ENCODE results near the gene GMEB2.

The GMEB2 gene

DNA sequence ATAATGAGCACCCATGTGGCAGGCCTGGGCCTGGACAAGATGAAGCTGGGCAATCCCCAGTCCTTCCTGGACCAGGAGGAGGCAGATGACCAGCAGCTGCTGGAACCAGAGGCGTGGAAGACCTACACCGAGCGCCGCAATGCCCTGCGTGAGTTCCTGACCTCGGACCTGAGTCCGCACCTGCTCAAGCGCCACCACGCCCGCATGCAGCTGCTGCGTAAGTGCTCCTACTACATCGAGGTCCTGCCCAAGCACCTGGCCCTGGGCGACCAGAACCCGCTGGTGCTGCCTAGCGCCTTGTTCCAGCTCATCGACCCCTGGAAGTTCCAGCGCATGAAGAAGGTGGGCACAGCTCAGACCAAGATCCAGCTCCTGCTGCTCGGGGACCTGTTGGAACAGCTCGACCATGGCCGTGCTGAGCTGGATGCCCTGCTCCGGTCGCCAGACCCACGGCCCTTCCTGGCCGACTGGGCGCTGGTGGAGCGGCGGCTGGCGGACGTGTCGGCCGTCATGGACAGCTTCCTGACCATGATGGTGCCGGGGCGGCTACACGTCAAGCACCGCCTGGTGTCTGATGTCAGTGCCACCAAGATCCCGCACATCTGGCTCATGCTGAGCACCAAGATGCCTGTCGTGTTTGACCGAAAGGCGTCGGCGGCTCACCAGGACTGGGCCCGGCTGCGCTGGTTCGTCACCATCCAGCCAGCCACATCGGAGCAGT, 71.1 kb downstream of the GMEB2 start:
- DNase-seq: no peak

DNA sequence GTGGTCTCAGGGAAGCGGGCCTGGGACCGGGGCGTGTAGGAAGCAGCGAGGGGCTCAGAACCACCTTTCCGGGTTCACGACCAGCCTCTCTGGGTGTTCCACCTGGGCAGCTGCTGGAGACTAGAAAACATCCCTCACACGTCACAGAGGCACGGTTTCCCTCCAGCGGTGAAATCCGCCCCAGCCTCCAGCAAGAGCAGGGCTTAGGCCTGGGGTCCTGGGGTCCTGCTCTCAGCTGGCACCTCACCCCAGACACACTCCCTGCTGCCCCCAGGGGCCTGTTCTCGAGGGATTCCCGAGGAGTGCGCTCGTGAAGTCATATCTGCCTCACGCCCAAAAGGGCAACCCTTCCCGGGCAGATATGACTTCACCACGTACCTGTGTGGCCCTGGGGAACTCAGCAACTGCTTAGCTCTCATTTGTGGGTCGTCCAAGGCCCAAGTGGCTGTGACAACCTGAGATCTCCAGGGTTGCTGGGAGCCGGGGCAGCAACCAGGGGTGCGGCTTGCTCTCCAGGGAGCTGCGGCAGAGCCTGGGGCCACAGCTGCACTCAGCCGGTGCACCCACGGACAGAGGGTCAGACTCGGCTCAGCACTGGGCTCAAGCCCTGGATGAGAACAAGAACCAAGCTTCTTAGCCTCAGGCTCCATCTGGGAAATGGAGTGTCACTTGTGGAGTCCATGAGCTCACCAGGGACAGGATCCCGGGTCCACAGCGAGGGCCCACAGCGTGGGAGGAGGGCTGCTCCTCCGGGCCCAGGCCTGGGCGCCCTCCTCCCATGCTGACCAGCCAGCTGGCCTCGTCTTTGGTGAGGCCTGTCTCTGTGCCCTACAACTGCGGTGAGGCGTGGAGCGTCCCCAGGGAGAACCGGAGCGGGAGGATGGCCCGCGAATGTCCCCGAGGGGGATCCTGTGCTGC, 72.3 kb downstream of the GMEB2 start:
- no peak for DNase-seq

DNA sequence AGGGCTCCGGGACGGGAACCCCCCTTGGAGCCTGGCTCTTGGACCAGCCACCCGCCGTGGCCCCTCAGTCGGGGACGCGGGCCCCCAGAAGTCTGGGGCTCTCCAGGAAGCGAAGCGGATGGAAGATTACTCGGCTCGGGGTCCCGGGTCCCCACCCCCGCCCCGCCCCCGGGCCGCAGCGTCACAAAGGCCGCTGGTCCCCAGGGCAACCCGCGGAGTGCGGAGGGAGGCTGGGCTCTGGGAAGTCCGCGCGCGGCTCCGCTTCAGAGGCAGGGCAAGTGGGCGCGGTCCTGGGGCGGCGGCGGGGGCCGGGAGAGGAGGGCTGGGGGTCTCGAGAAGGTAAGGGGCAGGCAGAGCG, 73.0 kb downstream of the GMEB2 start, which contains the start of gene FNDC11:
Gene FNDC11, plus strand, starts transcription at position 227 of the 358 bp plus-strand sequence. CDS start 1,505 bp downstream, outside the sequence.
- DNase-seq: peak; percentile 11 to 55

GRCh38 chr20:63553251-63553932, 73.5 kb downstream of the GMEB2 start:
- DNase-seq: peak; percentile 80 to 81

DNA sequence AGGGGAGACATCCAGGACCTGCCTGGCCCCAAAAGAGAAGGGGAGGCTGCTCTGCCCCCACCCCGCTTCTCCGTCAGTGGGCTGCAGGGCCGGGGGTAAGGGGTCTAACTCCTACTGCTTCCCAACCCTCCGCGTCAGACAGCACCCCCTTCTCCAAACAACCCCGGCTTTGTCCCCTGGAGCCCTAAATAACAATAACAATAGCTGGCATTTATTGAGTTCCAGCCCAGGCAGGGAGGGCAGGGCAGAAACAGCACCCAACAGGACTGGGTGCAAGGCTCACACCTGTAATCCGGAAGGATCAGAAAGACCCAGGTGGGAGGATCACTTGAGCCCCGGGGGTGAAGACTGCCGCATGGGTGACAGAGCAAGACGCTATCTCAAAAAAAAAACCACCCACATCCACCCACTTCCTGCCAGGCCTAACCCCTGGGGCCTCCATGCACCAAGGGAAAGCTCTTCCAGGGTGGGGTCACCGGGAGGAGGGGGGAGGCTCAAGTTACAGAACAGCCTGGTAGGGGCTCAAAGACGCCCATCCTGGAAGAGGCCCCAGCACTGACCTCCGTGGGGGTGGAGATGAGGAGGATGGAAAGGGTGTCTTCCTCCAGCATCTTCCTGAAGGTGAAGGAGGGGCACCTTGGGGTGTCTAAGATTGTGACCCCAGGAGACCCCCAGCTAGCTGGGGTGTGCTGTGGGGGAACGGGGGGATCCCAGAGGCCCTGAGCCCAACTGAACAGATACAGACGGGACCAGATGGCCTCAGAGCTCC, 74.2 kb downstream of the GMEB2 start:
- peak in 1 of 2 donors; percentile 25 for DNase-seq

DNA sequence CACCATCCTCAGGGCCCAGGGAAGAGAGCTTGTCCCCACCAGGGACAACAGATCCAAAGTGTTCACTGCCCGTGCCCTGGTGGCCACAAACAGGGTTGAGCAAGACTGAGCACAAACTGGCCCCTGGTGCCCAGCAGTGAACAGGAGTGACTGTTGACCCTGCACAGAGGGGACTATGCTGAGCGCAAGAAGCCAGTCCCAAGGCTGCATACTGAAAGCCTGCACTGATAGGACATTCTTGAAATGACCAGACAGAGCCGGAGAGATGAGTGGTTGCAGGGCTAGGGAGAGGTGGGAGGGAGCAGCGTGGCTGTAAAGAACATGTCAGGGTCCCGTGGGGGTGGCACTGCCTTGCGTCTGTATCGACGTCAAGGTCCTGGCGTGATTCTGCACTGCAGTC, 75.8 kb downstream of the GMEB2 start:
- DNase-seq: no peak

GRCh38 chr20:63549679-63550282, 77.1 kb downstream of the GMEB2 start:
- DNase-seq: no peak

DNA sequence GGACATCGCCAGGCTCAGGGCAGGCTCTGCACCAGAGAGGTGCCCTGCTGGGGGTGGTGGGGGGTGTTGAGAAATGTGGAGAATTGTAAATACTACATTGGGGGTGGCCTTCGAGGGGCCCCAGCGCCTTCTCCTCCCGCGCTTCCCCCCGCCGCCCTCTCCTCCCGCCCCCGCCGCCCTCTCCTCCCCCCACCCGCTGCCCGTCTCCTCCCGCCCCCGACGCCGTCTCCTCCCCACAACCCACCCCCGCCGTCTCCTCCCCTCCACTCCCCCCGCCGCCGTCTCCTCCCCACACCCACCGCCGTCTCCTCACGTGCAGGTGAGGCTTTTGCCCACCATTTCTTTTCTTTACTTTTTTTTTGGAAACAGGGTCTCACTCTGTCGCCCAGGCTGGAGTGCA, 77.9 kb downstream of the GMEB2 start:
- no peak for DNase-seq

GRCh38 chr20:63548542-63548941, 78.4 kb downstream of the GMEB2 start:
- no peak for DNase-seq

DNA sequence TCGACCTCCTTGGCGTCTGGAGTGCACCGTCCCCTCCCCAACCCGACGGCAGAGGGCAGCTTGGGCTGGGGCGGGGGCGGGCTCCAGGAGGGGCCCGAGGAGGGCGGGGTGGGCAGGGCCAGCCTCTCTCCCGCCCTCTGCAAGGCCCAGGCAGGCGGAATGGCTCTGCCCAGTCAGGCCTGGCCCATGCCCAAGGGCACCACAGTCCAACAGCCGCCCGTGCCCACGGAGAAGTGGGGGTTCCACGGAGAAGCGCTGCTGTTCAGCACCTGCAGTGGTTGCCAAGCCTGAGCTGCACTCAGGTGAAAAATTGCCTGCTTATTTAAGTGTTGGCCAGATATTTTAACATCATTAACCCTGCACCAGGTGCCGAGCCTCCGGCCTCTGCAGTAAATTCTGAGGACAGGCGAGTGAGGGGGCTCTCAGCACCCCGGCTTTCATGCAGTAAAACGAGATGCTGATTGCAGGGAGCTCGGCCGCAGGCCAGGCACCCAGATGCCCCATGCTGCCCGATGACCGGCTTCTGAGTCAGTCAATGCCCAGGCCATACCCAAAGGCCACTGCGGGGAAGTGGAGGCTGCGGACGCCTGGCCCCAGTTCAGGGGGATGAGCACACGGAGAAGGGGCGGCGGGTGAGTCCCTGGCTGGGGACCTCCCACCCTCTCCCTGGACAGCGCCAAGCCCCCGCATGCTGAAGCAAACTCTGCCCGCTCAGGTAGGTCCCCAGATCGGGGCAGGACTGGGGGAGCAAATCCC, 79.0 kb downstream of the GMEB2 start, which contains the start of gene SRMS:
Gene SRMS, minus strand, starts transcription at position 25 of the 756 bp plus-strand sequence. CDS start 286 bp downstream, outside the sequence.
- DNase-seq: no peak

DNA sequence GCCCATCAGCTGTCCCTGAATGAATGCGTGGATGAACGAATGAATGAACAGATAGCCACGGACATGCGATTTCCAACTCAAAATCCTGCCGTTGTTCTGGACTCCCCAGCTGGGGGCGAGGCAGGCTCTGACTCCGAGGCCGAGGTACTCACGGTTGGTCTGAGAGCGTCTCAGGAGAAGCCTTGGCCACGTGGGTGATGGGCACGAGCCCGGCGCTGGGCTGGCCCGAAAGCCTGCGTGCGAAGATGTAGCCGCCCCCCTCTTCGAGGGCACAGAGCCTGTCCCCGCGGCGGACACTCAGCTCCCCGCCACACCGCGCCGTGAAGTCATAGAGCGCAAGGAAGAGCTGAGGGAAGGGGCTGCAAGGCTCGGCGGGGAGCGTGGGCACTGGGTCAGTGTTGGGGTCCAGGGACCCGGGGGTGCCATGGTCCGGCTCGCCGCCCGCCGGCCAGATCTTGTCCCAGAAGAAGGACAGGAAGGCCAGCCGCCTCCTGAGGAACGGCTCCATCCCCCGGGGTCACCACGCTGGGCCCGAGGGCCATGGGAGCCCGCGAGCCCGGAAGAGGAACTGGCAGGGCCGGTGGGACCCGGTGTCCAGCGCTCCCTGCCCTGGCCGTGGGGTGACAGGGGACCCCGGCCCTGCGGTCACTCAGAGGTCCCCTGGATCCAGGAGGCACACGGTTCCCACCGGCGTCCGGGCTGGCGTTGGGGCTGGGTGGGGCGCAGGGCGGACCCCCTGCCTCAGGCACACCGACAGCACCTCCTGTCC, 79.8 kb downstream of the GMEB2 start:
- no peak for DNase-seq

DNA sequence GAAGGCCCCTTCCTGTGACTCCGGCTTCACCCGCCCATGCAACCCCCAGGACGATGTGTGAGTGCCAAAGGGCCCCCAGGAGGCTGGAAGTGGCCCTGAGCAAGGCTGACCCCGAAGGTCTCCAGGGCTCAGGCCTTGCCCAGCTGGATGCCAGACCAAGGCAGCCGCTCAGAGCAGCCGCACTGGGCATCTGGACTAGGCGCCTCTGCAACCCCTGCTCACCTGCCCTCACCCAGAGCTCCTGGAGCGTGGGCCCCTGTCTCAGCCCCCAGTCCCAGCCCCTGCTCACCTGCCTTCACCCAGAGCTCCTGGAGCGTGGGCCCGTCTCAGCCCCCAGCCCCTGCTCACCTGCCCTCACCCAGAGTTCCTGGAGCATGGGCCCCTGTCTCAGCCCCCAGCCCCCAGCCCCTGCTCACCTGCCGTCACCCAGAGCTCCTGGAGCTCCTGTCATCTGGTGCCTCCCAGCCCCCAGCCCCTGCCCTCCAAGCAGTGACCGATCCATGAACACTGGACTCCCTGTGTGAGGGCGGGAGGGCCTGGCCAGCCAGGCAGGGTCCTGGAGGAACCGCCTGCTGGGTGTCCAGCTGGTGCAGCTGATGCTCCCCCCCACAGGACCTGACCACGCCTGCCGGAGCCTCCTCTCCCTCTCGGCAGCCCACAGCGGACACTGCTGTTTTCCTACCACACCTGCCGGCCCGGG, 80.5 kb downstream of the GMEB2 start:
- no peak for DNase-seq

DNA sequence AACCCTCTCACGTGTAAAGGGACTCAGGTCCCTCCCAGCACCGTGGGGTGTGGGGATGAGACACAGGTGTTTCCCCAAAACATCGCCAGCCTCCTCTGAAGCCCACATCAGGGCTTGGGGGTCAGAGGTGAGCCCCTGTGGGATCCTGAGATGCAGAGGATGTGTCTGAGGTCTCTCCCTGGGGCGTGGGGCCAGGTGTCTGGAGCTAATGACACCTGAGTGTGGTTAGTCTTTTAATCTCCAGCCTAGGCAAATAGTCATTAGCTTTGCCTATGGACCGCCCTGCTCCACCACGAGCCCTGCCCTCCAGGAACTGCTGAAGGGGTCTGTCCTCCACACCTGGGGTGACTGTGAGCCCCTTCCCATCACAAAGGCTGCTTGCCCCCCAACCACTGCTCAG, 81.1 kb downstream of the GMEB2 start:
- DNase-seq: no peak

GRCh38 chr20:63544958-63545516, 81.9 kb downstream of the GMEB2 start:
- no peak for DNase-seq

DNA sequence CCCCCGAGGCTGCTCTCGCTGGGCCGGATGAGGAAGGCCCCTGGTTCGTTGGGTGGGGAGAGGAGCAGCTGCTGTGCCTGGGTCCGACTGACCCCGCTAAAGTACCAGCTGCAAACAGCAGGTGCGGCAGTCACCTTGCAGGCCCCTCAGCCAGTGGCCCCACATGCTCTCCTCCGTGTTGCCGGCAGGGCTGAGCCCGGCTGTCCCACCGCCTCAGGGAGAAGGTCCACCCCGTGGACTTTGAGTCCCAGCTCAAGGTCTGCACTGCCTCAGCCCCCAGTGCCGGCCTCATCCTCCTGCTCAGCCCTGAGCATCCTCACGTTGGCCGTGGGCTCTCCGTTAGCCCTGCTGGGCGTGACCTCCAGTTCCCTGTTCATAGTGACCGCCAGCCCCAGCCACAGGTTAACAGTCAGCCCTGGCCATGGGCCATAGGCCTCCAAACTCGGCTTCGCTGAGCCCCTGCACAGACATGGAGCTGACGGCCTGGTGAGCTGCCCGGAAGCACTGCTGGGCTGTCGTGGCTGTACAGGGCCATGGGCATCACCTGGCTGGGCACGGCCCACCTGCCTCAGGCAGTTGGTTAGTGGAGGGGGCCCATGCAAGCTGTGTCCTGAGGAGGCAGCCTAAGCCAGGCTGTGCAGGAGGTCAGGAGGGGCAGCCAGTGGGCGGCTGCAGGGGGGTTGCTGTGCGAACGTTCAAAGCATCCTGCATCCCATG, 82.5 kb downstream of the GMEB2 start:
- no peak for DNase-seq

- DNase-seq: no peak
Measured at GRCh38 chr20:63543733-63544132, 83.2 kb downstream of the GMEB2 start.

- no peak for DNase-seq
Measured at GRCh38 chr20:63543131-63543530, 83.8 kb downstream of the GMEB2 start.

DNA sequence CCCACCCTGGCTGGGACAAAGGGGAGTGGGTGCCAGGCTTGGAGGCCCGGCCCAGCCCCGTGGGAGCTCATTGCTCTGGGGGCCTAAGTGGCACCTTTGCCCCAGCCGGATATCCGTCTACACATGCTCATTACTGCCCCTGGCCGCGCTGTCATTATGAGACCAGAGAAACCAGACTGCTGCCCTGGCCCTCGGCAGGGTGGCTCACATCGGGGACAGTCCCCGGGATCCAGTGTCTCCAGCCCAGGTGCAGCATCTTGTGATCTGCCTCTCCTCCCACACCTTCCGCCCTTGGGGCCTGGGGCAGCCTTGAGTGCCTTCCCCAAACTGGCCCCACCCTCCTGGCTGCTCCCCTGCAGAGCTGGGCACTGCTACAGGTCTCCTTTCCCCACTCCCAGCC, 84.2 kb downstream of the GMEB2 start:
- no peak for DNase-seq

- no peak for DNase-seq
Measured at GRCh38 chr20:63542031-63542559, 84.8 kb downstream of the GMEB2 start.
